Stimulated activated CD8-positive, alpha-beta memory T cell treated with anti-CD3 and anti-CD28 coated beads, Interleukin-15, amount 100 ng/mL, for 24 hours (primary cell): Measurements from ENCODE around the gene YWHAB.
"Not testable (repeated sequence)": the region's sequence is repeated elsewhere in the genome, so short reads cannot be mapped to it uniquely, and the experiment has no call there.

Source experiments
- DNase-seq: peaks from one replicate; pipeline ENCODE4 v3.0.0-alpha.2; 2020; ENCODE audit warnings: low read depth

YWHAB gene

GRCh38 chr20:44866703-44867335 is 18.7 kb upstream of the YWHAB start:
- DNase-seq = no peak

GRCh38 chr20:44869471-44869870 is 16.0 kb upstream of the YWHAB start:
- no peak for DNase-seq

DNA sequence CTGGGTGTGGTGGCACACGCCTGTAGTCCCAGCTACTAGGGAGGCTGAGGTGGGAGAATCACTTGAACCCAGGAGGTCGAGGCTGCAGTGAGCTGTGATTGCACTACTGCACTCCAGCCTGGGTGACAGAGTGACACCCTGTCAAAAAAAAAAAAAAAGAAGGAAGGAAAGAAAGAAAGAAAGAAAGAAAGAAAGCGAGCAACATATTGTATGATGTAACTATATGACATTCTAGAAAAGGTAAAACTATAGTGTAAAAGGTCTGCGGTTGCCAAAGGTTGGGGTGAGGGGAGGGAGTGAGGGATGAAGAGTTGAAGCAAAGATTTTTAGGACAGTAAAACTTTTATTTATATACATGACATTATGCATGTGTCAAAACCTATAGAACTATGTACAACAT is 3.1 kb upstream of the YWHAB start:
- not testable (repeated sequence) for DNase-seq

DNA sequence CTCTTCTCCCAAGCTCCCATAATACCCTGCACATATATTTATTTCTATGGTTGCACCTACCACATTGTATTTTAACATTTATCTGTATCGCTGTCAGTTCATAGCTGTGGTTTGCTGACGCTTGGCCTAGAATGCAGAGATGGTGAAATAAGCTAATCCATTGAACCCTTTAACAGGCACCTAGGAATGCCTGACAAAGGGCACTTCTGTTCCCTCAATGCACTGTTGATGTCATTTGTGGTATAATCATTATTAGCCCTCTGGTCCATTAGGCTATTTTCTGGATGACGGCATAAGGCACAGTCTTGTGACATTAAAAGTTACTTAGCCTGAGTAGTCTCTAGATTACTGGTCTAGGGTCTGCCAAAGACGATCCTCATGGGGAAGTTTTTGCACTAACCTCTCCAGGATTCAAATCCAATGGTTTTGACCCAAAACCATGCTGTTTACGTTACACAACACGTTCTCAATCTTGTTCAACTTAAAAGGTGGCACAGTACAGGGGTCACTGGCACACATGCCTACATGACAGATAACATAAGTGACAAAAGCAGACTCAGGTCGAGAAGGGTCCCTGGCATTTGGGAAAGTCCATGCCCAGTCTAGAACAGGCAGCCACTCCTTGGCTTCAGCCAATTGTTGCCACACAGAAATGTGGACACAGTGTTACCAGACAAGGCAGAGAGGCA is 2.1 kb upstream of the YWHAB start:
- no peak for DNase-seq

GRCh38 chr20:44884907-44885391 is 556 bp upstream of the YWHAB start:
- no peak for DNase-seq

GRCh38 chr20:44886266-44886651 is 754 bp downstream of the YWHAB start:
- DNase-seq = no peak

DNA sequence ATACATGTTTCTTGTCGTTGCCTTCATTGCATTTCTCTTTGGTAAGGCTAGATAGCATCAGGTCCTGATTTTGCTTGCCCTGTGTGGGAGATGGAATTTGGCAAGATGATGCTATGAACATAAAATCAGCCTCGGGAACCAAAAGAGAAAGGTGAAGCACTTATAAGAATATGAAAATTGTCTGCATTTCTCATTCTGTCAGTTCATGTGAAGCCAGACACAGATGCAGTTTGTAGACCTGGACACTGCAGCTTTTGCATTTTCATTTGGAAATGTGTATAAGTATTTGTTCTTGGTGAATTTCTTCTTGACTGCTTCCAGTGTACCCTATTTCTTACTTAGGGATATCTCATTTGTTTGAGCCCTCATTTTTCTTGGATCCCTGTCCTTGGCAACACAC is 1.3 kb downstream of the YWHAB start:
- DNase-seq = no peak

- DNase-seq = no peak
These were observed 2.0 kb downstream of the YWHAB start for GRCh38 chr20:44887466-44887865.

DNA sequence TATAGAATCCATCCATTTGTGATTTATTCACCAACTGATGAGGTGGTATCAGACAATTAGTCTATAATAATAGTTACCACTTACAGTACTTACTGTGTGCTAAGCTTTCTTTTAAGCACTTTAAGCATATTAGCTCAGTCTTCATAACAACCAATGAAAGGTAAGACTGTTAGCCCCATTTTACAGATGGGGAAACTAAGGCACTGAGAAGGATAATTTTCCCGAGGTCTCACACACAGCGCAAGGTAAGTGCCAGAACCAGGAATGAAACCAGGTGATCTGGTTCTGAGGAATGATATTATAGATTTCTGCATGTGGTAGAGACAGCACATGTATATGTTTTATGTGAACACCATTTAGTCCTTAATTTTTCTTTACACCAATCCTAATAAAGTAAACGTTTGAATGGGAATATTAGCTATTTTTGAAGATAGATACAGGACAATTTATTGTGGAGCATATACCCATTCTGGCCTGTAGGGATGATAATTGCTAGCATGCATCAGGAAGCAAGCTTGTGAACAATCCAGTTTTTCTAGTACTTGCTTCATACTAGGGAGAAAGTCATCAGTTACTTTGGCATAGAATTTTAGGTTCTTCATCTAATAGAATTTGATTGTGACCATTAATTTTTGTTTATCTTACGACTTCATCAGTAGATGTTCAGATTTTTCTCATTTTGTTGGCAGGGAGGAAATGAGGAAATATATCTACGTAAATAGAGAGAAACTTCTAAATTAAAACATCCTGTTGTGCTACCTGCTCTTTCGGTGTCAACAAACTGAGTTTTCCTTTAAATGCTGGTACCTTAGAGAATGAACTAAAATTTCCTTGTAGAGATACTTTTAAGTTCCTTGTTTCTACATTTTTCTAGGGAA is 3.0 kb downstream of the YWHAB start:
- DNase-seq = no peak

GRCh38 chr20:44891826-44892225 is 6.3 kb downstream of the YWHAB start:
- no peak for DNase-seq

GRCh38 chr20:44894959-44895358 is 9.5 kb downstream of the YWHAB start:
- no peak for DNase-seq

- no peak for DNase-seq
These were observed 11.1 kb downstream of the YWHAB start for GRCh38 chr20:44896583-44896982.

- no peak for DNase-seq
These were observed 11.6 kb downstream of the YWHAB start for GRCh38 chr20:44897133-44897532.

DNA sequence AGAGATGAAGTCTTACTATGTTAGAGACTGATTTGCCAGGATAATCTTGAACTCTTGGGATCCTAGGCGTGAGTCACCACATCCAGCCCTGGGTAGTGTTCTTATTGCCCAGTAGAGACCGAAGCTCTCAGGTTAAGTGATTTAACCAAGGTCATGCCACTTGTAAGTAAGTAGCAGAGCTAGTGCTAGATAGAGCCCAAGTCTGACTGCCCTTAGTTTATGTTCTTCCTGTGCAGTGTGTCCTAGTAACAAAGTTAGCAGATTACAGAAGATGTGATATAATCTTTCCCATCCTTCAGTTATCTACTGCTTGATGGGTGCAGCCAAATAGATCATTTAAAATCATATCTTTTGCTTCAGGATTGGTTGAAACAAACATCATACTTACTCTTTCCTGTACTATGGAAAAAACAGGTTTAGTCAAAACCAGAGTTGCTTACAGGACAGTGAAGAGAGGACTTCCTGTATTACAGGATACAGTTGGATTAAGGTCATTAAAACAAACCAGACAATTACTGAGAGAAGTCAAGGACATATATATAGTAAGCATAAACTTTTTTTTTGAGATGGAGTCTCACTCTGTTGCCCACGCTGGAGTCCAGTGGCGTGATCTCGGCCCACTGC is 14.8 kb downstream of the YWHAB start:
- no peak for DNase-seq

DNA sequence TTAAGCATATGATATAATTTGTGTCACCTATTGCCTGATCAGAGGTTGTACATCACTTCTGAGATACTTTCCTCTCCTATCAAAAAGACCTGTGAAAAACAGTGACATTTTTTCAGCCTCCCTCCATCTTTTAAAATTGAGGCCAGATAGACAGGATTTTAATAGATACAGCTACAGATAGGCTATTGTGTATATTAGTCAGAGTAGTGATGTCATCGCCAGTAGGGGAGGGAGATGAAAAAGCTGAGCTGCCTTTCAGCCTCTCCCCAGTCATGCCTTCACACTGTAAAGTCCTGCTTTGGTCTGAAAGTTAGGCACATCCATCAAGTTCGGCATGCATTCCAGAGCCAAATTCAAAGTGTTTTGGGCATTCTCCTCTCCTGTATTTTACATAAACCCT is 16.5 kb downstream of the YWHAB start:
- DNase-seq = no peak

- no peak for DNase-seq
These were observed 18.9 kb downstream of the YWHAB start for GRCh38 chr20:44904377-44904776.

GRCh38 chr20:44908987-44909871 is 23.7 kb downstream of the YWHAB start:
- no peak for DNase-seq

DNA sequence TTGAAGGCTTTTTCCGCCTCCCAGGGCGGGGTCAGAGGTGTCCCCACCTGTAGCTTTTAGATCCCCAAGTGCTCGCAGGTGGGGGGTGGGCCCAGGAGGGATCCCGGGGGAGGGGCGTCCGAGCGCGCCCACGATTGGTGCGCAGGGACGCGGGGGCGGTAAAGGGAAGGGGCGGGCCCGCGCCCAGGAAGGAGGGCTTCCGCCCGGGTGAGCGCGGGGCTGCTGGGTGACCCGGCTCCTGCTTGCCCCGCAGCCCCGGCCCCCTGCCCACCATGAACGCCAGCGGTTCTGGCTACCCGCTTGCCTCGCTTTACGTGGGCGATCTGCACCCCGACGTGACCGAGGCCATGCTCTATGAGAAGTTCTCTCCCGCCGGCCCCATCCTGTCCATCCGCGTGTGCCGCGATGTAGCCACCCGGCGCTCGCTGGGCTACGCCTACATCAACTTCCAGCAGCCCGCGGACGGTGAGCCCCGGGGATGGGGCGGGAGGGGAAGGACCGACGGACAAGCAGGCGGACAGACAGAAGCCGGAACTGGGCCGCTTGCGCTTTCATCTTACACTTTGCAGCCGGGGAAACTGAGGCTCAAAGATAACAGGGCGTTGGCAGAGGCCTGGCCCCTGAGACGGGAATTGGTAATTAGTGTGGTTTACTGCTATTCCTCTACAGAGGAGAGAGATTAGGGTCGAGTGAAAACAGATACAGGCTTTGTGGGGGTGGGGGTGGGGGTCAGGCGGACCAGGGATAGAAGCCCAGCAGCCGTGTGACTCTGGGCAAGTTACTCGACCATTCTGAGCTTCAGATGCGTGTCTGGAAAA is 24.6 kb downstream of the YWHAB start, which contains the start of gene PABPC1L:
Gene PABPC1L, plus strand, starts transcription at position 189 of the 818 bp plus-strand sequence. Its CDS starts 84 bp downstream, at position 273.
- peak; percentile 50 for DNase-seq

- DNase-seq = no peak
These were observed 25.3 kb downstream of the YWHAB start for GRCh38 chr20:44910690-44911262.
